NCI-H510A (cell line): ENCODE measurements around the gene LIPC.
"Not testable (repeated sequence)": the region's sequence is repeated elsewhere in the genome, so short reads cannot be mapped to it uniquely, and the experiment has no call there.

Source experiments
- DNase-seq: peaks from one replicate; lab custom pipeline; 2025; lab: John Stamatoyannopoulos, UW

LIPC gene

GRCh38 chr15:58584789-58585461 lies 153.1 kb downstream of the LIPC start:
- no peak for DNase-seq

GRCh38 chr15:58585693-58586443 lies 154.1 kb downstream of the LIPC start:
- no peak for DNase-seq

GRCh38 chr15:58587486-58587885 lies 155.7 kb downstream of the LIPC start:
- DNase-seq = no peak

DNA sequence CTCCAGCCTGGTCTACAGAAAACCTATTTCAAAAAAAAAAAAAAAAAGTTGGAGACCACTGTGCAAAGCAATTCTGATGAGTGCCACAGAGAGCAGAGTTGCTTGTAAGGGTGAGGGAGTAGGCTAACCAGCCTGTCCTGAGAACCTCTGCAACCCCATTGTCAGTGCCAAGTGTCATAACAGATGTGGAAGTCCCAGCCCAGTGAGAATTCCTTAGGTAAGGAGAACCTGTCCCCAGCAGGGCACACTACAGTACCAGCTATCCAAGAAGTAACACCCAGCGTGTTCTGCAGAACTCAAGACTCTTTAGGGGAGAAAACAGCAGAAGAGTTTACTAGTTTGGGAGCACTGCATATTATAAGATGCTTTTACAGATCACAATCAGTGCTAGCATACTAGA lies 156.3 kb downstream of the LIPC start:
- no peak for DNase-seq

- DNase-seq = no peak
Observed at GRCh38 chr15:58589047-58589446, 157.3 kb downstream of the LIPC start.

DNA sequence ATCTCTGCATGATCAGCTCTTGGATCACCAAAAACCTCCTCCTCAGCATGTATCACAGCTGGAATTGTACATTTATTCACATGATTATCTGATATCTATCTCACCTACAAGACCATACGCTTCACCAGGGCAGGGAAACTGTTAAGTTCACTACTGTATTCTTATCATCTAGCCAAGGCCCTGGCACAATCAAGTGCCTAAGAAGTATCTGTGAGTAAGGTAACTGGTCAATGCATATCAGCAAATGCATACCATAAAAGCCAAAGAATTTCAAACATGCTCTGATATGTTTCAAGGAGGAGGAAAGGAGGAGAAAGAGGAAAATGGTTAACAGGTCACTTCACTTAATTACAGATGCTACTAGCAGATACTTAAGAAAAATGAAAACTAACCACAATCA lies 158.4 kb downstream of the LIPC start:
- DNase-seq = no peak

GRCh38 chr15:58590926-58591325 lies 159.1 kb downstream of the LIPC start:
- DNase-seq = no peak

DNA sequence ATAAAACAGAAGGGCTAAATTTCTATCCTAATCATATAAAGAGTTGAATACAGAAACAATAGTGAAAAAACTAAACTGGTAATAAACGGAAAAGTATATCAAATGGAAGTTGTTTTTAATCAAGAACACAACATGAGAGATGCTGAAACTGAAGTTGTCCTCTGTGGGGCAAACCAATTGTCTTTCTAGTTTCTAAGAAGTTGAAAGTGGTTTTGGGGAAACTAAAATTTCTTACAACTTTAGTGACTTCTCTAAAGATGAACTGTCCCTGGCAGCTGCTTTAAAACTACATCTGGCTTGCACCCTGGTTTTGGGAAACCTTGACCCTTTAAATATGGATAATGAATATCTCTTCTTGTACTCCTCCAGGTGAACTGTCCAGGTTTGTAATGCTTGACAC lies 162.1 kb downstream of the LIPC start:
- no peak for DNase-seq

- no peak for DNase-seq
Observed at GRCh38 chr15:58594898-58595297, 163.1 kb downstream of the LIPC start.

- DNase-seq = no peak
Observed at GRCh38 chr15:58595516-58596263, 163.9 kb downstream of the LIPC start.

- DNase-seq = no peak
Observed at GRCh38 chr15:58597943-58598828, 166.4 kb downstream of the LIPC start.

GRCh38 chr15:58598829-58599210 lies 167.0 kb downstream of the LIPC start:
- DNase-seq = no peak

DNA sequence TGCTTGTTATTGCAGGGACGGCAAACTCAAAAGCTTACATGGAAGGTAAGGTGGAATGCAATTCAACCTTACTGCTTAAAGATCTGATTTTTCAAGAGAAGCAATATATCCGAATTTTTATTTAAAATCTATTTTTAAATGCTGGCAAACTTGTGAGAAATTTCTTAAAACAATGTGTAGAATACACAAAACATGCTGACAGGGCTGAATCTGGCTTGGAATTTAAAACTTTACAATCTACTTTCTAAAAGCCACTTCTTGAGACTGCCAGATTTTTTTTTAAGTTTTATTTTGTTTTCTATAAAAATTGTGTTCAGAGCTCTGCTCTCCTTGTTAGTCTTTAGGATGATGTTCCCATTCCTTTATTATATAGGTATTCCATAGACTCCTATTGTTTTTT lies 171.0 kb downstream of the LIPC start:
- DNase-seq = no peak

GRCh38 chr15:58603927-58604326 lies 172.1 kb downstream of the LIPC start:
- not testable (repeated sequence) for DNase-seq

GRCh38 chr15:58604455-58604923 lies 172.7 kb downstream of the LIPC start:
- DNase-seq = no peak

- DNase-seq = no peak
Observed at GRCh38 chr15:58605931-58606530, 174.2 kb downstream of the LIPC start.

- DNase-seq = no peak
Observed at GRCh38 chr15:58606577-58607080, 174.8 kb downstream of the LIPC start.

- no peak for DNase-seq
Observed at GRCh38 chr15:58608129-58608590, 176.4 kb downstream of the LIPC start.

DNA sequence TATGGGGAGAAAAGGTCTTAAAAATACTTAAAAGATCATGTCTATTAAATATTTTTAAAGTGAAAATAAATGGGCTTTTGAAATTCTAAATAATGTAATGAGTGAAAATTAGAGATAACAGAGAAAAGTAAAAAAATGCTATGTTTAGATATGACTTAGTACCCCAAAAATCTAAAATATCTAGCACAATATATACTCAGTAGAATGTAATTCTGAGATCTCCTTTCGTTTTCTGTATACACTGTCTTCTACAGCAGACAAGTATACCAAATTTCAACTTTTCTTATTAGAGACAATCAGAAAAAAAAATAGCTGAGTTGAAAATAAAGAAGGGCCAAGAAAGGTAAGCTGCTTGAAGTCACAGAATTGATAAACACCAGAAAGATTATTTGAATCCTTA lies 176.9 kb downstream of the LIPC start:
- no peak for DNase-seq

GRCh38 chr15:58611731-58612676 lies 180.2 kb downstream of the LIPC start:
- no peak for DNase-seq
